AG09309 (cell line): ENCODE data around the gene APOBEC3B.

Source experiments
- DNase-seq: peaks from one replicate; pipeline ENCODE4 v3.0.0-alpha.2; 2010; ENCODE audit warnings: low read depth
- H3K4me3 ChIP-seq: 2 replicates; pipeline ENCODE4 v1.5.1; 2011; ENCODE audit warnings: mild to moderate bottlenecking, low read depth, low read length, moderate library complexity; ENCODE audit not compliant: control insufficient read depth
- CTCF ChIP-seq: IDR thresholded peaks from 2 replicates; pipeline ENCODE4 v1.5.1; 2011; ENCODE audit warnings: mild to moderate bottlenecking, low read depth, low read length, inconsistent platforms; ENCODE audit not compliant: insufficient read depth, control insufficient read depth; ENCODE audit errors: missing control alignments

The APOBEC3B gene

DNA sequence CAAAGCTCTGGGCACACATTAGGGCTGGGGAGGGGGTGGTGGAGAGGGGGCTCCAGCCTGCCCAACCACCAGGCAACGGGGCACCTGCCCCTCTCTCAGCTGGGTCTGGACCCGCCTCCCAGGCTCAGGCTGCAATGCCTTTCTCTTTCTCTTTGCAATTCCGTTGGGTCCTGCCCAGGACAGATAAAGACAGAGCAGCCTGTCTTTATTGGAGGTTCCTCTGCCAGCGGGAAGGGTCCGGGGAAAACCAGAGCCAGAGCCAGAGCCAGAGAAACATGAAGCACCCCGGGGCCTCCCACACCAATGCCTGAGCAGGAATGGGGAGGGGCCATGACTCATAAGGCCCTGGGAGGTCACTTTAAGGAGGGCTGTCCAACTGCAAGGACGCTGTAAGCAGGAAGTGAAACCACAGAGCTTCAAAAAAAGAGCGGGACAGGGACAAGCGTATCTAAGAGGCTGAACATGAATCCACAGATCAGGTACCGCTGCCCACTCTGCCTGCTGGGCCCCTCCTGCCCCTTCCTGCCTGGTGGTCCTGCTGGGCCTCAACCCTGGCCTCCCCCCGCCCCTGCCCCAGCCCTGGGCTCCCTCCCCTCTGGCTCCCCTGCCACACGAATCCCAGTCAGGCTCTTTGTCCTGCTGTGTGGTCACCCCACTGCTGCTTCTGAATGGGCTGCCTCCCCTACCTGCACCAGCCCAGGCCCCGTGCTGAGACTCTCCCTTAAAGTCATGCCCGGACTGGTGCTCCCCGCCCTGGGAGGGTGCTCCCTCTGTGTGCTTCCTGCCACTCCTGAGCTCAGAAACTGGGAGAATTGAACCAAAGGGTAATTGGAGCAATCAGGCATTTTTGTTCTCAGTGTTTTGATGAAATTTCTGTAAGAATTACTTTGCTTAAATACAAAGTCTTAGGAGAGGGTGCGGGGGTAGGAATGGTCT is at the start of gene APOBEC3B:
Gene APOBEC3B, plus strand, starts transcription at position 356 of the 936 bp plus-strand sequence. Its CDS starts 107 bp downstream, at position 463.
- DNase-seq = peak; percentile 70
- no peak for TF ChIP-seq CTCF
- peak within 1 kb of the TSS; percentile 58 for H3K4me3 ChIP-seq

- DNase-seq = no peak
- H3K4me3 ChIP-seq = no peak overlapping the region
- no peak for TF ChIP-seq CTCF
Measured at GRCh38 chr22:38935023-38935422, 47.1 kb upstream of the APOBEC3B start.

DNA sequence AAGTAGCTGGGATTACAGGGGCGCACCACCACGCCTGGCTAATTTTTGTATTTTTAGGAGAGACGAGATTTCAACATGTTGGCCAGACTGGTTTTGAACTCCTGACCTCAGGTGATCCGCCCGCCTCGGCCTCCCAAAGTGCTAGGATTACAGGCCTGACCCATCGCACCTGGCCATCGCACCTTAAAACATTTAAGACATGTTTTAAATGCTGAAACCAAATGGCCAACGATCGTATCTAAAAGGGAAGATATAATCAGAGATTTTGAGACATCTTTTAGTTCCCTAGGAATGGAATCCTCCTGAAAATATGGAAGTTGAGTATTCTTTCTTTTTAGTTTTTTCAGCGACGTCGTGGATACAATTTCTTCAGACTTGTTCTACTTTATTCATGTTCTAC is 46.5 kb upstream of the APOBEC3B start:
- TF ChIP-seq CTCF = no peak
- DNase-seq = no peak
- H3K4me3 ChIP-seq = no peak overlapping the region

- no peak overlapping the region for H3K4me3 ChIP-seq
- DNase-seq = no peak
- no peak for TF ChIP-seq CTCF
Measured at GRCh38 chr22:38936562-38936961, 45.6 kb upstream of the APOBEC3B start.

DNA sequence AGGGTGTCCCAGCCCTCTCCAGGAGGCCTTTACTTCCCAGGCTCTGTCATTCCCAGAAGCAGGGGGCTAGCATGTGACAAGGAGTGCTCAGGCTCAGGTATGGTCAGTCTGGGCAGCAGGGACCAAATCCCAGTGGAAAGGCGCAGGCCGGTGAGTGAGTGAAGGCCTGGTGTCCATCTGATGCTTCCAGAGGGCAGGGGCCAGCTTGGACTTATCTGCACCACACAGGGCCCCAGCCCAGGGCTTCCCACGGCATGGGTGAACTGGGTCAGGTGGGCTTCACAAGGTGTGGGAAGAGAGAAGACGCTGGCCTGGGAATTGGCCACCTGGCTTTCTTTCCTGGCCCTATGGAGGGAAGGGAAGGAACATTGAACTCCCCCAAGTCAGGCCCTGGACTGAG is 45.1 kb upstream of the APOBEC3B start:
- TF ChIP-seq CTCF = no peak
- DNase-seq = no peak
- no peak overlapping the region for H3K4me3 ChIP-seq

DNA sequence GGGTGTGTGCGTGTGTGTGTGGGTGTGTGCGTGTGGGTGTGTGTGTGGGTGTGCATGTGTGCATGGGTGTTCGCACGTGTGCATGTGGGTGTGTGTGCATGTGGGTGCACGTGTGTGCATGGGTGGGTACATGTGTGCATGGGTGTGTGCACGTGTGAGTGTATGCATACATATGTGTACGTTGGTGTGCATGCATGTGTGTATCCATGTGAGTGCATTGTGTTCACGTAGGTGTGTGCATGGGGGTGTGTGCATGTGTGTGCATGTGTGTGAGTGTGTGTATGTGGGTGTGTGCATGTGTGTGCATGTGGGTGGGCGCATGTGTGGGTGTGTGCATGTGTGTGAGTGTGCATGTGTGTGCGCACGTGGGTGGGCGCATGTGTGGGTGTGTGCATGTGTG is 44.6 kb upstream of the APOBEC3B start:
- no peak overlapping the region for H3K4me3 ChIP-seq
- no peak for TF ChIP-seq CTCF
- DNase-seq = no peak
